HG02571 (cell line): ENCODE measurements around the gene SMC1B.
"Not testable (repeated sequence)": the region's sequence is repeated elsewhere in the genome, so short reads cannot be mapped to it uniquely, and the experiment has no call there.

Source experiments
- ATAC-seq: cut with Tn5 transposase; IDR thresholded peaks from one replicate; pipeline ENCODE4 v1.9.1; 2021; ENCODE audit warnings: mild to moderate bottlenecking, moderate library complexity; ENCODE audit not compliant: unreplicated experiment

SMC1B gene

GRCh38 chr22:45305456-45306075 is 107.8 kb downstream of the SMC1B start:
- ATAC-seq: no peak

- no peak for ATAC-seq
Measured at GRCh38 chr22:45304971-45305370, 108.4 kb downstream of the SMC1B start.

- ATAC-seq: no peak
Measured at GRCh38 chr22:45303181-45303580, 110.2 kb downstream of the SMC1B start.

- no peak for ATAC-seq
Measured at GRCh38 chr22:45302751-45303150, 110.6 kb downstream of the SMC1B start.

- ATAC-seq: no peak
Measured at GRCh38 chr22:45298934-45299505, 114.4 kb downstream of the SMC1B start.

- no peak for ATAC-seq
Measured at GRCh38 chr22:45296628-45297297, 116.6 kb downstream of the SMC1B start.

- ATAC-seq: no peak
Measured at GRCh38 chr22:45295492-45295891, 117.9 kb downstream of the SMC1B start.

GRCh38 chr22:45295004-45295403 is 118.4 kb downstream of the SMC1B start:
- not testable (repeated sequence) for ATAC-seq
